Measurements from ENCODE around the gene RYR1.
"Not testable (repeated sequence)": the region's sequence is repeated elsewhere in the genome, so short reads cannot be mapped to it uniquely, and the experiment has no call there.

The RYR1 gene

DNA sequence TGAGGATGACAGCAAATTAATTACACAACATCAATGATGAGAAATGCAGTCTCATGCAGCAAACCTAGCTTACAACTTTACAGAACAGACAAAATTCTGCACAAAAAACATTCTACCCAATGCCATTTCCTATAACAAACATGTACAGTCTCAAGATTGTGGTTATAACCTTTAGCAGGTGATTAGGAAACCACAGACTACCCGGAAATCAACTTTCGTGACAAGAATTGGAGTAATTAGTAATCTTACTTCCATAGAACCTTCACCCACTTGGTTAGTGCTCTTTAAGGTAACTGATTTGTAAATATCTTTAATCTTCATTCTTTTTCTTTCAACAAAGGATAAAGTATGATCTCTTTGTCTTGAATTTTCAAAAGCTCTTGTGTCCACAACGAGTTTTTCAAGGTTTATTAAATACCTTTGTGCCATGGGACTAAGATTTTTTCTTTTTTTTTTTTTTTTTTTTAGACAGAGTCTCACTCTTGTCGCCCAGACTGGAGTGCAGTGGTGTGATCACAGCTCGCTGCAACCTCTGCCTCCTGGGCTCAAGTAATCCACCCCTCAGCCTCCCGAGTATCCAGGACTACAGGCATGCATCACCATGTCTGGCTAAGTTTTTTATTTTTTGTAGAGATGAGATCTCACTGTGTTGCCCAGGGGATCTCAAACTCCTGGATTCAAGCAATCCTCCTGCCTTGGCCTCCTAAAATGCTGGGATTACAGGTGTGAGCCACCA lies 105.5 kb downstream of the RYR1 start:
- no peak for DNase-seq (ENCODE audit: low spot score)

DNA sequence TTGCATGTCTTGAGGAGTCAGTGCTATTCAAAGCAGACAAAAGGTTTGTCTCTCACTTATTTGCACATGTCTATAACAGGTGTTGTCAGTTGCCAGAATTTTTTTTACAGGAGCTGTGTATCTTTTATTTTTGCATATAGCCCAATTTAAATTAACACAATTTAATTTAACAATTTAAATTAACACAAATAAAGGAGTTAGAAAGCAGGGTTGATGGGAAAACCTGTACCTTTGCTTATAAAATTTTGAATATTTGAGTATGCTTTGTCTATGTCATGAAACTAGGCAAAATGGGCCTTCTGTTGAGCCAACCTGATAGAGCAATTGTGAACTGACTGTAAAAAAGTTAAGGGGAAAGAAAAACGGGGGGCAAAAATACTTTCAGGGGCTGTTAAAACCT lies 106.3 kb downstream of the RYR1 start:
- DNase-seq (ENCODE audit: low spot score), result no peak

DNA sequence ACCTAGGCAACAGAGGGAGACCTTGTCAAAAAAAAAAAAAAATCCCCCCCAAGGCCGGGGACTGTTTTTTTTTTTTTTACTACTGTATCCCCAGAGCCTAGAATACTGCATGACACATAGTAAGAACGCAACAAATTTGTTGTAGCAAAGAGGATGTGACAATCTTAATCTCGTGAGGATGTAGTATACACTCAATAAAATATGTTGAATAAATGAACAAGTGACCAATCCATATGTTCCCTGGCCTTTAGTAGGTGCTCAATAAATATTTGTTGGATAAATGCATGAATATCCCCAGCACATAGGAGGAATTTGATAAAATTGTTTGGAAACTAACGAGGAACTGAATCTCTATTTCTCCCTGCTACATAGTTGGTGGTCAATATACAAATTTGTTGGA lies 108.5 kb downstream of the RYR1 start:
- DNase-seq (ENCODE audit: low spot score), result no peak

DNA sequence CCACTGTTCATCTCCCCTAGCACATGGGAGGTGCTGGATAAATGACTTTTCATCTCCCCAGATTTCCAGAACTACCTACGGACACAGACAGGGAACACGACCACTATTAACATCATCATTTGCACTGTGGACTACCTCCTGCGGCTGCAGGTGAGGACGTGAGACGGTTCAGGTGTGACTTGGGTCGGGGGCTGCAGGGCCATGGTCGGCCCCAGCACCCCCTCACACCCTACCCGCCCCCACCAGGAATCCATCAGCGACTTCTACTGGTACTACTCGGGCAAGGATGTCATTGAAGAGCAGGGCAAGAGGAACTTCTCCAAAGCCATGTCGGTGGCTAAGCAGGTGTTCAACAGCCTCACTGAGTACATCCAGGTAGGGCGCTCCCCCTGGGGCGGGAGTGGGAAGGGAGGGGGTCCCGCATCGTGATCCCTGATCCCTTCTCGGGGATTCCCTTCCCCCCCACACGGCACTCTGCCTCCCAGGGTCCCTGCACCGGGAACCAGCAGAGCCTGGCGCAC lies 109.9 kb downstream of the RYR1 start:
- no peak for DNase-seq (ENCODE audit: low spot score)

DNA sequence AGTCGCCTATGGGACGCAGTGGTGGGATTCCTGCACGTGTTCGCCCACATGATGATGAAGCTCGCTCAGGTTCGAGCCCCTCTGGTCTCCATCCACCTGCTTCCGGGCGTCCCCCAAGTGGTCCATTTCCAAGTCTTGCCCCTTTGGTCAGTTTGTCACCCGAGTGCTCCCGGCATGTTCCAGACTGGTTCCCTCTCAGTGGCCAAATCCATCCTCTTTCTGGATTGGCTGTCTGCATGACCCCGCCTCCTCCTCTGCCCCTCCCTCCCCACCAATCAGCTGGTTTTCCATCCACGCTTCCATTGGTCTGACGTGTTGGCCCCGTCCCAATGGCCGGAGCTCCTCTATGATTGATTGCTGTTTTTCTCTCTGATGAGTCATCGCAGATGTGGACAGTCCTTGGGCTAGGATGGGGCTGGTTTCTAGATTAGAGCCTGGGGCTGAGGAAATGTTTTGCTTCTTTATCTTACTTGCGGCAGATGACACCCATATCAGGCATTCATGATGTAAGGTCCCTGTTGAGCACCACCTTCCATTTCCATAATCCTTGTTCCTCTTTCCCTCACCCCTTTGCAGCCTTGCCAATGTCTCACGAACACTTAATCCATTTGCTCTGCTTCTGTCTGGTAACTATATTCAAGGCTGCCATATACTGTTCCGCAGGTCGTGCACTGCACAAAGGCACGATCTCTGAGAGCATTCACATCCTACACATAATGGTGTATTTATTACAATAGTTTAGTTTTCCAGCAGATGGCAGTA lies 110.5 kb downstream of the RYR1 start:
- DNase-seq (ENCODE audit: low spot score), result peak; percentile 77

DNA sequence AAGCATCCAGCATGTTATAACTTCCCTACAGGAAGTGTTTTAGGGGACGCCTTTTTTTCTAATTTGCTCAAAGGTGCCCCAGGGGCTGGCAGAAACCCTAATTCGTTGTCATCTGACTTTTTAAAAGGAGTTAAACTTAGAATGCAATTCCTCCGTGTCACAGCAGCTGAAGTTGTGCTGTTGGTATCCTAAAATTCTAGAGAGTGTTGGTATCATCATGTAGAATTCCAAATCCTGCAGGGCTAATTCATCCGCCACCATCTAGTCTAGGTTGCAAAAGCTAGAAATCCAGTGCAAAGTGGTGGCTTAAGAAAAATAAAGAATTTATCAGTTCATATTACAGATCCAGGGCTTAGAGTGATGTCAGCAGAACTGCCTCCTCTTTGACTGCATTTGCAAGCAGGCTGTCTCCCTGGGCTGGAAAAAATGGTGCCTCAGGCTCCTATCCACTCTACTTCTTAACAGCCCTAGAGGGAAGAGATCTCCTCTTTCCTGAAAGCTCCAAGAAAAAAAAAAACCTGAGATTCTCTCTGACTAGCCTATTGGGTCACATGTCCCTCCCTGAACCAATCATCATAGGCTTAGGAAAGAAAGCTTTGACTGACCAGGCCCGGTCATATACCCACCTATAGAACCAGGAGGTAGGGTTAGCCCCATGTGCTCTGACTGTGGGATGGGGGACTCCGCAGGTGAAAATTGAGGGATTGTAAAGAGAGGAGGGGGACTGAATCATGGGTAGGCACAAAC lies 111.3 kb downstream of the RYR1 start:
- DNase-seq (ENCODE audit: low spot score), result peak; percentile 12

DNA sequence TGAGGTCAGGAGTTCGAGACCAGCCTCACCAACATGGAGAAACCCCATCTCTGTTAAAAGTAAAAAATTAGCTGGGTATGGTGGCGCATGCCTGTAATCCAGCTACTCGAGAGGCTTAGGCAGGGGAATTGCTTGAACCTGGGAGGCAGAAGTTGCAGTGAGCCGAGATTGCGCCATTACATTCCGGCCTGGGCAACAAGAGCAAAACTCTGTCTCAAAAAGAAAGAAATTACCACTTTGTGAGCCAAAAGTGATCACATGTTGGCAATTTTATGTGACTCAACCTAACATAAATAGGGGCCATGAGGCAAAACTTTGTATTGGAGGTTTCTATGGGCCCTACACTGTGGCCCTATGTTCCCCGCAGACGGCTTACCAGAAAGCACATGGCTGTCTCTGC lies 112.1 kb downstream of the RYR1 start:
- DNase-seq (ENCODE audit: low spot score), result no peak

DNA sequence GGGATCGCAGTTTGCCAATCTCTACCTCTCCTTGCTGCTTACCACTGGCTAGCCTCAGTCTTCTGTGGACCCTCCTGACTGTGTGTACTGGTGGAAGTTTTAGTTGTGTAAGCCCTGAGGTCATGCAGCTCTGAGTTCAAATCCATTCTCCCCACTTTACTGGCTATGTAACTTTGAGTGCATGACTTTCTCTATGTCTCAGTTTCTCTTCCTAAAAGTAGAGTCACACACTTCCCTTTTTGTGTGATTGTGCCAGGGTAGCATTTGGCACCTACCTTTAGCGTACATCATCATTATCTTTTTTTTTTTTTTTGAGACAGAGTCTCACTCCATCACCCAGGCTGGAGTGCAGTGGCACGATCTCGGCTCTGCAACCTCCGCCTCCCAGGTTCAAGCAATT lies 113.9 kb downstream of the RYR1 start:
- DNase-seq (ENCODE audit: low spot score), result no peak

DNA sequence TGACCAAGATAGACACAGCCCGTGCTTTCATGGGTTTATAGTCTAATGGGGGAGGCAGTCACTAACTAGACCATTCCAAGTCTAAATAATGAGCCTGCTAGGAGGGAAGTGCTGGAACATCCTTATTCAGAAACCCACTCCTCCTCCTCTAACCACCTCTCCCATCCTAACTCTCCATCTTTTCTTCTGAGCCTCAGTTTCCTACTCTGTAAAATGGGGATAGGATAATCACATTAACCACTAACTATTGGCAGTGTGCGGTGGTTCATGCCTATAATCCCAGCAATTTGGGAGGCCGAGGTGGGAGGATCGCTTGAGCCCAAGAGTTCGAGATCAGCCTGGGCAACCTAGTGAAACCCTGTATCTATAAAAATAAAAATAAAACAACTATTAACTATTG lies 115.6 kb downstream of the RYR1 start:
- DNase-seq (ENCODE audit: low spot score), result no peak

DNA sequence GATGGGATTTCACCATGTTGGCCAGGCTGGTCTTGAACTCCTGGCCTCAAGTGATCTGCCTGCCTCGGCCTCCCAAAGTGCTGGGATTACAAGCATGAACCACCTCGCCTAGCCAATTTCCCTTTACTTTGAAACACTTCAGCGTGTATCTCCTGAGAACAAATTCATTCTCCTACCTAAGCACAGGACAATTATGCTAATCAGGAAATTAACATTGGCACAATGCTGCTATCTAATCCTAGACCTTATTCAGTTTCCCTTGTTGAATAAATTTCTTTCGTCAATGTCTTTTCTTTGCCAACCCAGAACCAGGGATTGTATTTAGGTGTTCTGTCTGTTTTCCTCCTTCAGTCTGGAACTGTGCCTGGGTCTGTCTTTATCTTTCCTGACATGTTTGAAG lies 116.5 kb downstream of the RYR1 start:
- no peak for DNase-seq (ENCODE audit: low spot score)

DNA sequence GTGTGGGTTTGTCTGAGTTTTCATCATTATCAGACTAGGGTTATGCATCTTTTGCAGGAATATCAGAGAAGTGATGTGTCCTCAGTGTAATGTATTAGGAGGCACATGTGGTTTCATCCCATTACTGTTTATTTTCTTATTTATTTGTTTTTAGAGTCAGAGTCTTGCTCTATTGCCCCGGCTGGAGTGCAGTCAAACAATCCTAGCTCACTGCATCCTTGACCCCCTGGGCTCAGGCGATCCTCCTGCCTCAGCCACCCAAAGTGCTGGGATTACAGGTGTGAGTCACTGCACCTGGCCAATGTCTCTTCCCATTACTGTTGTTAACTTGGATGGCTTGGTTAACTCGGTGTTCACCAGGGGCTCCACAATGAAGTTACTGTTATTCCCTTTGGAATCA lies 116.9 kb downstream of the RYR1 start:
- no peak for DNase-seq (ENCODE audit: low spot score)

DNA sequence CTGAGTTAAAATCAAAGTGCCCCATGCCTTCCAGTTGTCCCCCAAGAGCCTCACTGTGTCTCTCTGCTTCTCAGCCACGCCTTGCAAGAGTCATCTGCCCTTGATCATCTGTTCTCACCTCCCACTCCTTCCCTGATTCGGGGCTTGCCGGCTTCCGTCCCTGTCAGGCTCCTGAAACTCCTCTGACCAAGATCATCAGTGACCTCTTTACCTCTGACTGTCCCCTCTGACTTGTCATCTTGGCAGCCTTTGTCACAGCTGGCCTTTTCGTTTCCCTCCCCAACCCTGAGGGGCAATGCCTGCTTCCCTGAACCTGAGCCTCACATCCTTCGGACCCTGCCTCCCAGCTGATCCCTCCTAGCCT lies 117.9 kb downstream of the RYR1 start:
- DNase-seq (ENCODE audit: low spot score), result no peak

DNA sequence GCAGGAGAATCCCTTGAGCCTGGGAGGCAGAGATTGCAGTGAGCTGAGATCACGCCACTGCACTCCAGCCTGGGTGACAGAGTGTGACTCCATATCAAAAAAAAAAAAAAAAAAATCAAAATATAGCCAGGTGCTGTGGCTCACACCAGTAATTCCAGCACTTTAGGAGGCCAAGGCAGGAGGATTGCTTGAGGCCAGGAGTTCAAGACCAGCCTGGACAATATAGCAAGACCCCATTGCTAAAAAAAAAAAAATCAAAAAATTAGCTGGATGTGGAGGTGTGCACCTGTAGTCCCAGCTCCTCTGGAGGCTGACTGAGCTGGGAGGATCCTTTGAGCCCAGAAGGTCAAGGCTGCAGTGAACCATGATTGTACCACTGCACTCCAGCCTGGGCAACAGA lies 119.7 kb downstream of the RYR1 start:
- DNase-seq (ENCODE audit: low spot score), result not testable (repeated sequence)

DNA sequence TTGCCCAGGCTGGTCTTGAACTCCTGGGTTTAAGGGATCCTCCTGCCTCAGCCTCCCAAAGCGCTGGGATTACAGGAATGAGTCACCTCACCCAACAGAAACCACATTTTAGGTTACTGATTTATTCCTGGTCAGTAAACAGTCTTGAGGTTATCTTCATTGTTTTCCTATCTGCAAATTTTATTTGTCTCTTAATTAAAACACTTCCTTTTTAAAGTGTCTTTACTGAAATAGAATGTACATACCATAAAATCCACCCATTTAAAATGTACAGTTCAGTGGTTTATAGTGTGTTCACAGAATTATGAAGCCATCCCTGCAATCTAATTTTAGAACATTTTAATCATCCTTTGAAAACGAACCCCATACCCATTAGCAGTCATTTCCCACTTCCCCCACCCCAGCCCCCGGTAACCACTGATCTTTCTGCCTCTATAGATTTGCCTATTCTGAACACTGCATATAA lies 121.2 kb downstream of the RYR1 start:
- no peak for DNase-seq (ENCODE audit: low spot score)

DNA sequence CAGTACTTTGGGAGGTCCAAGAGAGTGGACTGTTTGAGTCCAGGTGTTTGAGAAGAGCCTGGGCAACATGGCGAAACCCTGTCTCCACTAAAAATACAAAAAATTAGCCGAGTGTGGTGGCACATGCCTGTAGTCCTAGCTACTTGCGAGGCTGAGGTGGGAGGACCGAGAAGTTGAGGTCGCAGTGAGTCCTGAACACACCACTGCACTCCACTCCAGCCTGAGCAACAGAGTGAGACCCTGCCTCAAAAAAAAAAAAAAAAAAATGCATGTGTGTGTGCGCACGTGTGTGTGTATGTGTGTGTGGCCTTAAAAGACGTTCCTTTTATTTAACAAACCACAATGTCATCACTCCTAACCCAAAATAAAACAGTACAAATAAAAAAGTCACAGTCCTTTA lies 121.7 kb downstream of the RYR1 start:
- DNase-seq (ENCODE audit: low spot score), result no peak

DNA sequence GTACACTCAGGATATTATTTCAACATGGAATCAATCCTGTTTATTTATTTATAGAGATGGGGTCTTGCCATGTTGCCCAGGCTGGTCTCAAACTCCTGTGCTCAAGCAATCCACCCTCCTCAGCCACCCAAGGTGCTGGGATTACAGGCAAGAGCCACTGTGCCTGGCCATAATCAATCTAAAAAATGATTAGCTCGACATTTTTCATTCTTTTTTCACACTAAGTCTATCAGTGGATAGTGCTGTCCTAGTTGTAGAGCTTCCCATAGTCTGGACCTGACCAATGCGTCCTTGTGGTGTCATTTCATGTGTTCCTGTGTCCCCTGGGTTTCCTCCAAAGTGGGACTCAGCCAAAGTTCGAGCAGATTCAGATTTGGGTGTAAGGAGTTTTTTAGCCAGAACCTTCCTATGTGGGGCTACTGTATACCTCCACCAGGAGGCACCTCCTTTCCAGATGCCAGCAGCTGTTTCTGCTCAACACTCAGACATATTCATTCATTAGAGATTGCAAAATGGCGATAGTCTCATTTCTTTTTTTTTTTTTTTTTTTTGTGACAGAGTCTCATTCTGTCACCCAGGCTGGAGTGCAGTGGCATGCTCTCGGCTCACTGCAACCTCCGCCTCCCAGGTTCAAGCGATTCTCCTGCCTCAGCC lies 123.2 kb downstream of the RYR1 start:
- peak; percentile 8 for DNase-seq (ENCODE audit: low spot score)

DNA sequence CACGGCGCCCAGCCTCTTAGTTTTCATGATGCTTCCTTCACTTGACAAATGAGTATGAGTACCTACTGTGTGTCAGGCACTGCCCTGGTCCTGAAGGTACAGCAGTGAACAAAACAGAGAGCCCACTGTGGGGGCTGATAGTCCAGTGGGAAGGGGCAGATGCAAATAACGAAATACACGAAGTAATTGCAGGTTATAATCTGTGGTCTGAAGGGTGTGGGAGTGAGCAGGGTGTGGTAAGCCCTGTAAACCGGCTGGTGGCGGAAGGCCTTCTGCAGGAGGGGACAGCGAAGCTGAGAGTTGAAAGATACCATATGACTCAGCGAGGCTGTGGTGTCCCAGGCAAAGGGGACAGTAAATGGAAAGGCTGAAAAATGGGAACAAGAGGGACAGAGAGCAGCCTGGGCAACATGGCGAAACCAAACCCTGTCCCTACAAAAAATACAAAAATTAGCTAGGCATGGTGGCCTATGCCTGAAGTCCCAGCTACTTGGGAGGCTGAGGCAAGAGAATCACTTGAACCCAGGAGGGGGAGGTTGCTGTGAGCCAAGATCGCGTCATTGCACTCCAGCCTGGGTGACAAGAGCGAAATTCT lies 123.8 kb downstream of the RYR1 start:
- DNase-seq (ENCODE audit: low spot score), result no peak

DNA sequence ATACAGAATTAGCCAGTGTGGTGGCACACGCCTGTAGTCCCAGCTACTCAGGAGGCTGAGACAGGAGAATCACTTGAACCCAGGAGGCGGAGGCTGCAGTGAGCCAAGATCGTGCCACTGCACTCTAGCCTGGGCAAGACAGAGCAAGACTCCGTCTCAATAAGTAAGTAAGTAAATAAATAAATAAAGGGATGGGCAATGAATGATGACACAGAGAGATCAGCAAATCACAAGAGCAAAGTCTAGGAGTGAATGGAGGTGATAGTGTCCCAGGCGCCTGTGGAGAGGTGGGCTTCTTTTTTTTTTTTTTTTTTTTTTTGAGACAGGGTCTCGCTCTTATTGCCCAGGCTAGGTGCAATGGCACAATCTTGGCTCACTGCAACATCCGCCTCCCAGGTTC lies 125.4 kb downstream of the RYR1 start:
- not testable (repeated sequence) for DNase-seq (ENCODE audit: low spot score)

DNA sequence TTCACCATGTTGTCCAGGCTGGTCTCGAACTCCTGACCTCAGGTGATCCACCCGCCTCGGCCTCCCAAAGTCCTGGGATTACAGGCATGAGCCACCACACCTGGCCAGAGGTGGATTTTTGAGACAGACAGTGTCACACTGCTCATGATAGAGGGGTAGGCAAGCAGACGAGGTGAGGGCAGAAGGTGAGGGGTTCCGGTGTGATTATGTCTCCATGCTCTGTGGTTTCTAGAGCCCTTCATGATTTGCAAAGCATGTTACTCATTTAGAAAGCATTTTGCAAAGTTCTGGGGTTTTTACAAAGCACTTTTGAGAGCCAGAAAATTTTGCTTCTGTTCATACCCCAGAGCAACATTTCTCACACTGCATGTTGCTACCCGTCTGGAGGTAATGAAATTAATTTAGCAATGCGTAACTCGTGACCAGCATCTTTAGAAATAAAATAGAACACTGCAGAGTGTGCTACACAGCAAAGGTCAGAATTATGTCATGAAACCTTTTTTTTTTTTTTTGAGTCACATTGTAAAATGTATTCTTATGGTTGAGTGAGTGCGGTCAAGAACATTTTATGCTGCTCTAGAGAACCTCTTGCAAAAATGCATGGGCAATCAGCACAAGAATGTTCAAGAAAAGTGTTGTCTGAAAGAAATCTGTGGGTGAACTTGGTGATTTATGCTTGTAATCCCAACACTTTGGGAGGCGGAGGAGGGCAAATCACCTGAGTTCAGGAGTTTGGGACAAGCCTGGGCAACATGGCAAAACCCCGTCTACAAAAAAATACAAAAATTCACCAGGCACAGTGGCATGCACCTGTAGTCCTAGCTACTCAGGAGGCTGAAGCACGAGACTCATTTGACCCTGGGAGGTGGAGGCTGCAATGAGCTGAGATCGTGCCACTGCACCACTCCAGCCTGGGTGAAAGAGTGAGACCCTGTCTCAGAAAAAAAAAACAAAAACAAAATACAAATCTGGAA lies 126.2 kb downstream of the RYR1 start:
- DNase-seq (ENCODE audit: low spot score), result peak; percentile 11

DNA sequence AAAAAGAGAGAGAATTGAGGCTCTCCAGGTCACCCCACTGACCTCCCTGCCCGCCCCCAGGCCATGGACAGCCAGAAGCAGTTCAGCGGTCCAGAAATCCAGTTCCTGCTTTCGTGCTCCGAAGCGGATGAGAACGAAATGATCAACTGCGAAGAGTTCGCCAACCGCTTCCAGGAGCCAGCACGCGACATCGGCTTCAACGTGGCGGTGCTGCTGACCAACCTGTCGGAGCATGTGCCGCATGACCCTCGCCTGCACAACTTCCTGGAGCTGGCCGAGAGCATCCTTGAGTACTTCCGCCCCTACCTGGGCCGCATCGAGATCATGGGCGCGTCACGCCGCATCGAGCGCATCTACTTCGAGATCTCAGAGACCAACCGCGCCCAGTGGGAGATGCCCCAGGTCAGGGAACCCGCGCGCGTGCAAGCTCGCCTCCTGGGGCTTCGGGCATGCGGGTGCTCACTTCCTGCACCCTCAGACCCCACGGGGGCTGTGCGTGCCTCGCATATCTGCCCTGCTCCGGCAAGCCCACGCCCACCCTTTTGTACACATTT lies 127.6 kb downstream of the RYR1 start:
- no peak for DNase-seq (ENCODE audit: low spot score)
